Mucosa of stomach (tissue), 1 donor: ENCODE measurements around the gene SMURF2.
"Not testable (repeated sequence)": the region's sequence is repeated elsewhere in the genome, so short reads cannot be mapped to it uniquely, and the experiment has no call there.

Source experiments
- H3K27me3 ChIP-seq: one replicate; pipeline ENCODE4 v1.7.0; 2013; ENCODE audit warnings: mild to moderate bottlenecking, low read length; ENCODE audit not compliant: control insufficient read depth, insufficient read depth
- H3K36me3 ChIP-seq: one replicate; pipeline ENCODE4 v1.7.0; 2013; ENCODE audit warnings: low read length; ENCODE audit not compliant: control insufficient read depth, insufficient read depth
- H3K4me1 ChIP-seq: one replicate; pipeline ENCODE4 v1.7.0; 2013; ENCODE audit warnings: mild to moderate bottlenecking, low read length; ENCODE audit not compliant: control insufficient read depth, insufficient read depth
- H3K4me3 ChIP-seq: one replicate; pipeline ENCODE4 v1.7.0; 2013; ENCODE audit warnings: low read length
- H3K9ac ChIP-seq: one replicate; pipeline ENCODE4 v1.7.0; 2013; ENCODE audit warnings: mild to moderate bottlenecking, low read length, moderate library complexity
- H3K9me3 ChIP-seq: one replicate; pipeline ENCODE4 v1.7.0; 2013; ENCODE audit warnings: mild to moderate bottlenecking, low read length, moderate library complexity; ENCODE audit not compliant: control insufficient read depth
- donor health status: Pancreatic carcinoma.

Gene SMURF2

GRCh38 chr17:64599187-64599676 lies 62.9 kb downstream of the SMURF2 start:
- H3K9ac ChIP-seq = no peak overlapping the region
- no peaks in the 10 kb centered on the region for H3K36me3 ChIP-seq
- H3K27me3 ChIP-seq = no peaks in the 10 kb centered on the region
- no peaks in the 10 kb centered on the region for H3K9me3 ChIP-seq
- no peak overlapping the region for H3K4me3 ChIP-seq
- H3K4me1 ChIP-seq = peaks cover 9% of the 10 kb centered on the region

- H3K9ac ChIP-seq = no peak overlapping the region
- H3K36me3 ChIP-seq = no peaks in the 10 kb centered on the region
- no peaks in the 10 kb centered on the region for H3K27me3 ChIP-seq
- H3K9me3 ChIP-seq = no peaks in the 10 kb centered on the region
- no peak overlapping the region for H3K4me3 ChIP-seq
- H3K4me1 ChIP-seq = peaks cover 9% of the 10 kb centered on the region
Observed at GRCh38 chr17:64598672-64599071, 63.4 kb downstream of the SMURF2 start.

DNA sequence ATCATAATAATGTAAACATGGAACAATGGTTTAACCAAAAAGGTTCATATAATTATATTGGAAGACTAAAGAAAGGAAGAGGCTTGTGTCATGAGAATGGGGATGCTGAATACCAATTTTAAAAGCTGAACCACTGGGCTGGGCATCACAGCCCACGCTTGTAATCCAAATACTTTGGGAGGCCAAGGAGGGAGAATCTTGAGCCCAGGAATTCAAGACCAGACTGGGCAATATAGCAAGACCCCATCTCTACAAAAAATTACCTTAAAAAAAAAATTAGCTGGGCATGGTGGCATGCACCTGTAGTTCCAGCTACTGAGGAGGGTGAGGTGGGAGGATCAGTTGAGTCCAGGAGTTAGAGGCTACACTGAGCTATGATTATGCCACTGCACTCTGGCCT lies 65.1 kb downstream of the SMURF2 start:
- Histone ChIP-seq H3K4me3 (no peak overlapping the region), H3K4me1 (peaks cover 9% of the 10 kb centered on the region), H3K27me3 (no peaks in the 10 kb centered on the region), H3K9ac (no peak overlapping the region), H3K9me3 (no peaks in the 10 kb centered on the region), H3K36me3 (no peaks in the 10 kb centered on the region)

DNA sequence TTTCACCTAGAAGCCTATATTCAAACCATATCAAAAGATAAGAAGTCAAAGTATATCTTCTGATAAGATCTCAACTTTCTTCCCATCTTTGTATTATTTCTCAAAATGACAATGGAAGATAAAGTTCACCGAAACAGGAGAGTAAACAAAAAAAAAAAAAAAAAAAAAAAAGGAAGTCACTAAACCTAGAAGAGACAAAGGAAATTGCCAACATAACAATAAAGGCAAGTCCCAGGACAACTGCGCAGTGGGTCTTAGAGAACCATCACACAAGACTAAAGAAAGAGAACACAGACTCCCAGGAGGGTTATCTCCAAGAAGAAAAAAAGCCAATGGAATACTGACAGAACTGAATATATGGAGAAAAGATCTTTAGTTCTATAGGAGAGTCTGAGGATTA lies 65.7 kb downstream of the SMURF2 start:
- H3K4me3 ChIP-seq = no peak overlapping the region
- H3K9ac ChIP-seq = no peak overlapping the region
- H3K4me1 ChIP-seq = peaks cover 9% of the 10 kb centered on the region
- H3K36me3 ChIP-seq = no peaks in the 10 kb centered on the region
- no peaks in the 10 kb centered on the region for H3K27me3 ChIP-seq
- no peaks in the 10 kb centered on the region for H3K9me3 ChIP-seq

- H3K36me3 ChIP-seq = no peaks in the 10 kb centered on the region
- no peak overlapping the region for H3K9ac ChIP-seq
- no peak overlapping the region for H3K4me3 ChIP-seq
- H3K4me1 ChIP-seq = no peaks in the 10 kb centered on the region
- no peaks in the 10 kb centered on the region for H3K9me3 ChIP-seq
- no peaks in the 10 kb centered on the region for H3K27me3 ChIP-seq
Observed at GRCh38 chr17:64591944-64592343, 70.2 kb downstream of the SMURF2 start.

- no peaks in the 10 kb centered on the region for H3K27me3 ChIP-seq
- H3K9ac ChIP-seq = no peak overlapping the region
- H3K9me3 ChIP-seq = no peaks in the 10 kb centered on the region
- H3K4me3 ChIP-seq = no peak overlapping the region
- H3K36me3 ChIP-seq = no peaks in the 10 kb centered on the region
- no peaks in the 10 kb centered on the region for H3K4me1 ChIP-seq
Observed at GRCh38 chr17:64585146-64585545, 77.0 kb downstream of the SMURF2 start.

- H3K9me3 ChIP-seq = no peaks in the 10 kb centered on the region
- no peaks in the 10 kb centered on the region for H3K36me3 ChIP-seq
- no peaks in the 10 kb centered on the region for H3K4me1 ChIP-seq
- no peak overlapping the region for H3K9ac ChIP-seq
- H3K27me3 ChIP-seq = no peaks in the 10 kb centered on the region
- H3K4me3 ChIP-seq = no peak overlapping the region
Observed at GRCh38 chr17:64583038-64583437, 79.1 kb downstream of the SMURF2 start.

GRCh38 chr17:64580384-64581315 lies 81.5 kb downstream of the SMURF2 start:
- H3K36me3 ChIP-seq = no peaks in the 10 kb centered on the region
- H3K9ac ChIP-seq = no peak overlapping the region
- no peaks in the 10 kb centered on the region for H3K4me1 ChIP-seq
- no peaks in the 10 kb centered on the region for H3K9me3 ChIP-seq
- no peaks in the 10 kb centered on the region for H3K27me3 ChIP-seq
- no peak overlapping the region for H3K4me3 ChIP-seq

DNA sequence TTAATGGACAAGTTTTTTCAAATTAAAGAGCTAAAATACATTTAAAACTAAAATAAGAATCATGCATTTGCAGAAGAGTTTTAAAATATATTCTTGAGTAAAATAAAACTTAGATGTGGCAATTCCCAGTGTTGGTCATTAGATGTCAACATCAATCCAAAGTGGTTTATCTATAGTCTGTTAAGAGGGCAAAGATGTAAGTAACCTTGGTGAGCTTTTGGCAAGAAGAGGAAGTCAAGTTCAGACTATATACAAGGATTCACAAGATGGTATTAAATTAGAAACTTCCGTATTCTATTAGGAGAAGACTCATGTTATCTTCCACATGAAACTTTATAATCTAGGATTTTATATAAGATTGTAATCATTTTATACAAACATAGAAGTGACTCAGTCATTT lies 82.2 kb downstream of the SMURF2 start:
- H3K4me3 ChIP-seq = no peak overlapping the region
- H3K9ac ChIP-seq = no peak overlapping the region
- H3K27me3 ChIP-seq = no peaks in the 10 kb centered on the region
- H3K9me3 ChIP-seq = no peaks in the 10 kb centered on the region
- no peaks in the 10 kb centered on the region for H3K36me3 ChIP-seq
- no peaks in the 10 kb centered on the region for H3K4me1 ChIP-seq

DNA sequence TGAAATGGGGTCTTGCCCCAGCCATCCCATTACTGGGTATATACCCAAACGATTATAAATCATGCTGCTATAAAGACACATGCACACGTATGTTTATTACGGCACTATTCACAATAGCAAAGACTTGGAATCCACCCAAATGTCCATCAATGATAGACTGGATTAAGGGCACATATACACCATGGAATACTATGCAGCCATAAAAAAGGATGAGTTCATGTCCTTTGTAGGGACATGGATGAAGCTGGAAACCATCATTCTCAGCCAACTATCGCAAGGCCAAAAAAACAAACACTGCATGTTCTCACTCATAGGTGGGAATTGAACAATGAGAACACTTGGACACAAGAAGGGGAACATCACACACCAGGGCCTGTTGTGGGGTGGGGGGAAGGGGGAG lies 85.1 kb downstream of the SMURF2 start:
- not testable (repeated sequence) for H3K9me3 ChIP-seq, H3K4me1 ChIP-seq, H3K36me3 ChIP-seq, H3K27me3 ChIP-seq, H3K4me3 ChIP-seq, H3K9ac ChIP-seq

DNA sequence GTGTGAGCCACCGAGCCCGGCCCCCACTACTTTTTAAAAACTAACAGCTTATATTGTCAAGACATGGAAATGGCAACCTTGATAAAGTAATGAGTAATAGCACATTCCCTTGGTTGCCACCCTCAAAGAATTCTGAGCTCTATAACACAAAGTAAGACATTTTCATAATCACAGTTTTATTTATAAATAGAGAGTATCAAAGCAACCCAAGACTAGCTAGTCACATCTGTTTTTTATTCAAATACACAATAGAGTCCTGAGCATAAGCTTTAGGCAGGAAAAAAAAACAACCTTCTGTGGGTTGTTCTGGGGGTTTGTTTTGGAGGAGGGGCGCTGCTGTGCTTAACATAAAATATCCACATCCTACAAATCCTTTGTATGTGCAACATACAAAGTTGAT lies 86.7 kb downstream of the SMURF2 start:
- no peak overlapping the region for H3K4me3 ChIP-seq
- no peaks in the 10 kb centered on the region for H3K27me3 ChIP-seq
- no peaks in the 10 kb centered on the region for H3K36me3 ChIP-seq
- no peaks in the 10 kb centered on the region for H3K9me3 ChIP-seq
- no peaks in the 10 kb centered on the region for H3K4me1 ChIP-seq
- H3K9ac ChIP-seq = no peak overlapping the region

- no peak overlapping the region for H3K9ac ChIP-seq
- no peaks in the 10 kb centered on the region for H3K36me3 ChIP-seq
- no peak overlapping the region for H3K4me3 ChIP-seq
- no peaks in the 10 kb centered on the region for H3K4me1 ChIP-seq
- no peaks in the 10 kb centered on the region for H3K27me3 ChIP-seq
- H3K9me3 ChIP-seq = no peaks in the 10 kb centered on the region
Observed at GRCh38 chr17:64574646-64575045, 87.5 kb downstream of the SMURF2 start.
